ENCODE data around the gene PIP5K1B.

DNA sequence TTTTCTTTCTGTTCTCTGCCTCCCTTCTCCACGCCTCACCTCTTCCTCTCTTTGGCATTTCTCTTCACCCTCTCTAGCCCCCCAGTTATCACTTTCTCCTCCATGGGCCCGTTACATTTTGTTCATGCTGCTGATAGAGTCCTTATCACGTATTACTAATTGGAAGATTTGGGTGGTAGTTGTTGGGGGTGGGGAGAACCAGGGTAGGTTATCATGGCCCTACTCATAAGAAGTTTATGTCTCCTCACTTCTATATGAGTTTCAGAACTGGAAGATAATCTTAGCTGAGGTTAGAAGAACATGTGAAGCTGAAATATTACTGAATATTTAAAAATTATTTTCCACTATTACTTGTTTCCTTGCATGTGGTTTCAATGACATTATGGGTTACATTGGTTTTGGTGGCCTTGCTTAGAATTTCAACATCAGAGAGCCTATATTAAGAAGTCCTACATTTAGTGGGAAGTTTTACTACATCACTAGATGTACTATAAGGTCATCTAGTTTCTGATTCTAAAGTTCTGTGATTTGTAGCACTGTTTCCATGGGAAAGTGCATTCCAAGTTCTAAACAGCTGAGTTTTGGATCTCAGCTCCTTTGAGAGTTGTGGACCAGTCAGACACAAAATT is 36.8 kb downstream of the PIP5K1B start:
- TF ChIP-seq TAF1 (IDR thresholded peaks at IDR 0.05; ENCODE audit: borderline replicate concordance, low read depth, low read length) (no peak), POLR2A (IDR thresholded peaks at IDR 0.05; ENCODE audit: low read depth, low read length) (no peak)
